IPS-NIHi11 (cell line): ENCODE measurements around the gene PKD1L1.
"Not testable (repeated sequence)": the region's sequence is repeated elsewhere in the genome, so short reads cannot be mapped to it uniquely, and the experiment has no call there.

Experiments used
- DNase-seq: peaks from one replicate; pipeline ENCODE4 v3.0.0; 2012; ENCODE audit warnings: mixed read lengths, low spot score

The PKD1L1 gene

DNA sequence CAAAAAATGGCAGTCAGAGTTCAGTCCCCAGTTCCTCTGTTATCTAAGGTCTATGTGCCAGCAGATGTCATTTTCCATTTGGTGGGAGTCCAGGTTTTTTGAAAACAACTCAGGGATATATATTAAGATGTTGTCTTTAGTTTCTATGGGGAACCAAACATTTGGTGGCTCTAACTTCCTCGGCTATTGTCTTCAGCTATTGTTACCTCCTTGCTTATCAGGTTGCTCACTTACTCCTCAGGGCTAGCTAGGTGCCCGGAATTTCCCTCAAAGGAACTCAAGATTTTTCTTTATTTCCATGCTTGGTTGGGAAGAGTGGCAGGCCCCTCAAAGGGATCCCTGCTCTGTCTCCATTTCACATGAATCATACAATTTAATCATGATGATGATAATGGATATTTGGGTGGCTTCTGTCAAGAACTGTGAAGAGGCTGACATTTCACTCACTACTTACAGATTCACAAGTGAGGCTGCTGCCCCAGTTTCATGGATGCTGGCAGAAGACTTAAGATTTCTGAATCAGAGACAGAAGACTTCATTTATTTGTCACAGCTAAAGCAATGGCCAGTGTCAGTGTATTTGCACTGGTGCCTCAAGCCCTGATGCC is 182.8 kb downstream of the PKD1L1 start:
- DNase-seq = no peak

DNA sequence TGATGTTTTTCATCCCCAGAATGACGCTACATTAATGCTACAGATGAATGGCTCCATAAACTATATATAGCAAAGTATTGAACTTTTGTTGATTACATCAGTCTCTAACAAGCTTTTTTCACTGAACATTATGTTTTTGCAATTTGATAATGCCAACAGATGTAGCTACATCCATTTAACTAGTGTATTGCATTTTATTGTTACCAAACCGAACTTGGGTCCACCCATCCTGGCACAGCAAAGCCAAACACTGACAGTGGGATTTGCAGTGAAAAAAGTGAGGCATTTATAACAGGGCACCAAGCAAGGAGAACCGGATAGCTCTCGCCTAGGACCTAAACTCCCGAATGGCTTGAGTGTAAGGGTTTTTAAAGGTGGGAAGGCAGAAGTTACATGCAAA is 183.5 kb downstream of the PKD1L1 start:
- no peak for DNase-seq

DNA sequence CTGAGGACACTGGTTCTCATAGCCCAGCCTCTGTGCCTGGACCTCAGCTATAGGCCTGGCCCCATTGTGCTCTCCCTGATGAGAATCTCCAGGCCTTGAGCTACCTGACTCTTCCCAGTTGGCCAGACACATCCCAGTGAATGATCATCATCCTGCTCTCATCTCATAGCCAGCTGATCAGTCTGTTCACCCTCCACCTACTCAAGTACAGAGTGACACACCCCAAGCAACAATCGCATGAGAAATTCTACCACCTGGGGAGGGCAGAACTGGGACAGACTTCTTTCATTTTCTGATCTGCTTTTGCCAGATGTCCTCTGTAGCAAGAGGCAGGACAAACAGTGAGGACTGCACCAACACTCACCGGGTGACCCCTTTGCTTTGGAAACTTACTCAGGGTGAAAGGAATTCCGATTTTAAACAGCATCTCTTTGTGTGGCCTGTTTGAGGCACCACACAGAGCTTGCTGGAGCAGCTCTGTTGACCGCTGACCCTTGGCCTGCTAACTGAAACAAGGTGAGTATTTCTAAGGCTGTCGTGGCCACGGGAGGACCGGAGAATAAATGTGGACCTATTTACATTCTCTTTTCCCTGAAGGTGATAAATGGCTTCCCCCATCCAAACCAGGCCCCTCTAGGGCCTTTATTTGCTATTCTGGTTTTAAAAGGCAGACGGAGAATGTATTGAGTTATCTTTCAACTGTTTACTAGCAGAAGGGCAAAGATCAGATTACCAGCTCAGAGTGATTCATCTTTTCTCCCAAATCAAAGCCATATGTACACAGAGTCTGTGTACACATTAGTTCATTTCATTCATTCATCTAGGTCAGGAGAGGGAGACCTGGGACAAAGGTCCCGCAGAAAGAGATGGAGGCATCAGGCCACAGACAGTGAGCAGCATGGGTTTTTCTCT is 184.9 kb downstream of the PKD1L1 start:
- peak; percentile 21 for DNase-seq

DNA sequence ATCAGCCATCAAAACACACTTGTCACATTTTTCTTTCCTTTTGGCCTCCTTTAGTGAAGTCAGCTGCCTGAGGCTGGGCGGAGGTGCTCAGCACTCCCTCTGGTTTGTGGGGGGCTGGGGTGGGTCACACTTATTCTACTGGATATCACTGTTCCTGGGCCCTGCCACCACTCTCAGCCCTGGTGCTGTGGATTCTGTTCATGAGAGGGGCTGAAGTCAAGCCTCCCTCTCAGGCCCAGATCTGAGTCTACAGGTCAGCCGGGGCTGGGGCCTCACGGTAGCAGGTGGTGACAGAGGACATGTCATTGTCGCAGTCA is 185.6 kb downstream of the PKD1L1 start:
- DNase-seq = no peak

DNA sequence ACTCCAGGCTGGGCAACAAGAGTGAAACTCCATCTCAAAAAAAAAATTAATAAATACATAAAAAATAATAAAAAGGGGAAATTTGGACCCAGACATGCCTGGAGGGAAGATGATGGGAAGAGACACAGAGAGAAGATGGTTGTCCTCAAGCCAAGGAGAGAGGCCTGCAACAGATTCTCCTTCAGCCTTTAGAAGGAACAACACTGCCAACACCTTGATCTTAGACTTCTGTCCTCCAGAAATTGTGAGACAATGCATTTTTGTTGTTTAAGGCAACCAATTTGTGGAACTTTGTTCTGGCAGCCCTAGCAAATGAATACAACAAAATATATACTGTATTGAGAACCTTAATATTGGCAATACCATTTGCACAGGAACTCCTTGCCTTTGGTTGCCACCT is 186.1 kb downstream of the PKD1L1 start:
- DNase-seq = no peak

DNA sequence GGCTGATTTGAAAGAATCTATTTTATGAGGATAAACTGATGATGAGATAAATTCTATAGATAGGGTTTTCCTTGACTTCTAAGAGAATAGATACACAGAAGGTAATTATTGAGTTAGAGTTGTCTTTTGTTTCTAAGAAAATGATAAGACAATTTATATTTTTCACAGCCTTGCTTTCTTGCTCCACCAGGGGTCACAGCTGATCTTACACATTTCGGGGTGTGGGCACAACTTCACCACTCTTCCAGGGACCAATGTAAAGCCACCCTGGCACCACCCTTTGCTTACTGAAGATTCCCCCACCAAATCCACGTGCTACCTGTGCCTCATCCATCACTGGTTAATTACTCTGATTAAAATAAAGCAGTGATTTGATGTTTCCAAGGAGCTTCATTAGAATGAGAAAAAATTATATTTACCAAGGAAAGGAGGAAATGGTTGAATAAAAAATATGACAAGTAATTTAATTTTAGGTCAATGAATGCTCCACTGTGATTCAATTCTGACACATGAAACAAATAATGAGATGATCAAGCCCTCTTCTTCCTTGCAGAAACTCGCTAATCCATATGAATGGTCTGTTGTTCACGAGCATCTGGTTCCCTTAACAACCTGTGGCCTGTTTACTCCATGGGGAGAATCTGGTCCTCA is 189.1 kb downstream of the PKD1L1 start:
- no peak for DNase-seq

DNA sequence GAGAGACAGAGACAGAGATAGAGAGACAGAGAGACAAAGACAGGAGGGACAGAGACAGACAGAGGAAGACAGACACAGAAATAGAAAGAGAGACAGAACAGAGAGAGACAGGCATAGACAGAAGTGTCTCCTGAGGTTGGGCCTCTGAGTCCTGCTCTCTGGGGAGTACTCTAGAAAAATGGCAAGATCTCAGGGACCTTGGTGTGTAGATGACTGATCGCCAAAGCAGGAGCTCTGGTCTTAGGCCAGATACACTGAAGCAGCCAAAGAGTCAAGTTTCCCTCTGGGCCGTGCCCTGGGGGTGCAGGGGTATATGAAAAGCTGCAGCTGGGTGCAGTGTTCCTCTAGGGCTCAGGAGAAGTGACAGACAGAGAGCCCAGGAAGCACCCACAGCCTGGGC is 189.7 kb downstream of the PKD1L1 start:
- no peak for DNase-seq

DNA sequence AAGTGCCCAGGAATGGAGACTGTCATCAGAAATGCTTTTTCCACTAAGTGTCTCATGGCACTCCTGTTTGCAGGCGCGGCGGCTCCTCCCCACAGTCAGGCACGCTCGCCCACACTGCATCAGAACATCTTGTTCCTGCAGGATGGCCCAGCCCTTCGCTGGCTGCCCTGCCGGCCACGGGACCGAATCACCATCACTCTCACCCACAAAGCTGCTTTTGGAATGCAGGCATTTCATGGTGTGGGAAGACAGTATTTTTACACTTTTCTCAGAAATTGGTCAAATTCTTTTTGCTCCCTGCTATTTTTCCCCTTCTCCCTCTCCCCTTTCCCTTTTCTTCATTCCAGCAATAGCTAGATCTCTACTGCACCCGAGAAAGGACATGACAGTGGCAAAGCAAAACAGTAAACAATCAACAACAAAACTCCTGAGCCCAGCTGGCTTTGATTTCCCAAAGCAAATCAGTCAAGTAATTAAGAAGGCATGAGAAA is 190.3 kb downstream of the PKD1L1 start:
- no peak for DNase-seq

DNA sequence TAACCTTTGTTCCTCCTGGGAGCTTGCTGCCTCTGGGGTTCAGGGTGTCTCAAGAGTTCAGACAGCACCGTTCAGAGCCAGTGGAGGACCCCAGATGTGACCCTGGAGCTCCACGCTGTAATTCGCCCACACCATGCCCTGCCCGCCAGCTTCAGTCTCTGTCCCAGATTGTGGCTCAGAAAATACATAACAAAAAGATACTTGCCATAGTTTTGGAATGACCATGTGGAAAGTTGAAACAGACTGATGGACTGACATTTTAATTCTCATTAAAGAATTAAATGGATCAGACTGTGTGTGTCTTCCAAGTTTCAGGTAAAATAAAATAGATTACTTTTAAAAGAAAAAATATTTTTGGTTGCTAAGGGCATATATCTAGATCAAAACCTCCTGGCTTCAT is 191.6 kb downstream of the PKD1L1 start:
- DNase-seq = no peak

DNA sequence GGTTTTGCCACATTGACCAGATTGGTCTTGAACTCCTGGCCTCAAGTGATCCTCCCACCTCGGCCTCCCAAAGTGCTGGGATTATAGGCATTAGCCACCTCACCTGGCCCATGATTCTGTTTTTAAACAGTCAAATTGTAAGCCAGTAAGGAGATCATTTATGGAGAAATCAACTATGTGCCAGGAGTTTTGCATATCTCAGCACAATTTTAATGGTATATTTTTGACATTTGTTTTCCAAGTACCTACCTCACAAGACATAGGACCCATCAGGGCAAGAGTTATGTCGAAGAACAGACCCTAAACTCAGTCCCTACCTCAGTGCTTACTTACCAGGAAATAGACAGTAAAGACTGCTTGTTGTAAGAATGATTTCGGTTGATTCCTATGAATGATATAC is 193.0 kb downstream of the PKD1L1 start:
- DNase-seq = no peak

DNA sequence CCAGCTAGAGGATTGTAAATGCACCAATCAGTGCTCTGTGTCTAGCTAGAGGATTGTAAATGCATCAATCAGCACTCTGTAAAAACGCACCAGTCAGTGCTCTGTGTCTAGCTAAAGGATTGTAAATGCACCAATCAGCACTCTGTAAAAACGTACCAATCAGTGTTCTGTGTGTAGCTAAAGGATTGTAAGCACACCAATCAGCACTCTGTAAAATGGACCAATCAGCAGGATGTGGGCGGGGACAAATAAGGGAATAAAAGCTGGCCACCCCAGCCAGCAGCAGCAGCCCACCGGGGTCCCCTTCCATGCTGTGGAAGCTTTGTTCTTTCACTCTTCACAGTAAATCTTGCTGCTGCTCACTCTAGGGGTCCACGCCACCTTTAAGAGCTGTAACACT is 196.5 kb downstream of the PKD1L1 start:
- not testable (repeated sequence) for DNase-seq

DNA sequence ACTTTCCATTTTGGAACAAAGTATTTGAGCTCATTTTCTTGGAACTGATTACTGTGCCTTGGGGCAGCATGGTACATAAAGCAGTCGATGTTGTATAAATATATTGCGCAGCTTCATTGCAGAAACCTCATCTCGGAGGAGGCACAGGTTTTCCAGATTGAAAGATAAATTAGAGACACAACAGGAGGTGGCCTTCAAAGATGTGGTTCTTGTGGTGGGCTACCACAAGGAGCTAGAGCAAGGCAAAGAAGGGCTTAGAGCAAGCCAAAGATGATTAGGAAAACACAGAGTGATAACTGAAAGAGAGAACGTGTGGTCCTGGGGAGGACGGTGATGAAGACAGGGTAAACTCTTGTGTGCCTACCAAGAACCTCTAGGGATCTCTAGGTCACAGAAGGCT is 197.2 kb downstream of the PKD1L1 start:
- DNase-seq = no peak

DNA sequence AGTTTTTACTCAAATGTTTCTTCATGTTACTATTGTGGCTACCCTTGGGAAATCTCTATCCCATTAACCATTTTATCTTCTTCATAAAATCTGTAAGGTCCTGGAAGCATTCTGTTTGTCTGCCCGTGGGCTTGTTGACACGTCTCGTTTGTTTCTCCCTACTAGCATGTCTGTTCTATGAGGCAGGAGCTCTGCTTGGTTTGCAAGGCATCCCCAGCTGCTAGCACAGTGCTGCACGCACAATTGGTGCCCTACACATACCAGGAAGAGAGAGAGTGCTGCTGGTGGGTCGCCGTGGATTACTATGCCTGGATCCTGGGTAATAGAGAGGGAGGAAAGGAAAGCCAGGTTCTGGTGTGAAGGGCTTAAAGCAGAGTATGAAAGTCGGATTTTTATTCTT is 200.2 kb downstream of the PKD1L1 start:
- DNase-seq = no peak

DNA sequence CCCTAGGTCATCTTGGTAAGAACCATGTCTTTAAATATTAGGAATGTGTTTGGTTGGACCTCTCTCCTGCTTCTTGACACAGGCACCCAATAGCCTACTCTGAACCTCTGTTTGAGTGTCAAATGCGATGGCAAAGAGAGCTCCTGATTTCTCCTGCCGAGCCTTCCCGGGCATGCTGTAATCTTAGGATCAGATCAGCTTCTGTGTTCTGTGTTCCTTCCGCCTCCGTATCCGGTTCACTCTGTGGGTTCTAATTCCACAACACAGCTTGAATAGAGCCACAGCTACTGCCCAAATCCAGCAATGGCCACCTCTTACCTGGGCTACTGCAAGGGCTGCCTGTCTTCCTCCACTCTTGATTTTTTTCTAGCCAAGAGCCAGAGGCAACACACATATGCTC is 201.1 kb downstream of the PKD1L1 start:
- no peak for DNase-seq

DNA sequence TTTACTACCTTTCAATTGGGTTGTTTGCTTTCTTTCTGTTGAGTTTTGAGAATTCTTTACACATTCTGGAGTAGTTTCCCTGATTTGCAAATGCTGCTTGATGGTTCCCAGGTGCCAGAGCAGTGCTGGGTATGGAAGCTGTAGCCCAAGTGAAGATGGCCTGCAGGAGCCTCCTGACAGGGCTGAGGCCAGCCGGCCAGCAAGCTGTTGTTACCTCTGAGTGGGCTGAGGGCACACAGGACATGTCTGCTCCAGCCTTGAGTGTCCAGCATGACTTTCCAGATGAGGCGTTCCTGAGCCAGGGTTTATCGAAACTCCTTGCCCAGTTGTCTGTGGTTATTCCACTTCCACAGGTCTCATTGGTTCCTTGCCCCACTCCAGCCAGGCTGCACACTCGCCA is 201.8 kb downstream of the PKD1L1 start:
- no peak for DNase-seq

DNA sequence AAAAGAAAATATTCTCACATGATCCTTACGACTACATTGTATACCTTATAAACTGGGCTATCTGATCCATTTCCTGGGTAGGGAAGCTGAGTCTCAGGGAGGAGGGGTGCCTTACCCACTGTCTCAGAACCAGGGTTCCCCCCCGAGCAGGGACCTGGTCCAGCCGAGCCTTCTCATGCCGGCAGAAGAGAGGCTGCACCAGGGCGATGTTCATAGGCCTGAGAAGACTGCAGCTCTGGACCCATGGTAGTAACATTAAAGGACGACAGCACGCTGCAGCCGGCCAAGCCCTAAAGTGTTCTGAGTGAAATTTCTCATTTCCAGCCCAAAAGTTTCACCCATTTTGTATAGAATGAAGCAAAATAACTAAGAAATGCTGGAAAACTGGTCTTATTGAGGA is 203.4 kb downstream of the PKD1L1 start:
- DNase-seq = no peak

DNA sequence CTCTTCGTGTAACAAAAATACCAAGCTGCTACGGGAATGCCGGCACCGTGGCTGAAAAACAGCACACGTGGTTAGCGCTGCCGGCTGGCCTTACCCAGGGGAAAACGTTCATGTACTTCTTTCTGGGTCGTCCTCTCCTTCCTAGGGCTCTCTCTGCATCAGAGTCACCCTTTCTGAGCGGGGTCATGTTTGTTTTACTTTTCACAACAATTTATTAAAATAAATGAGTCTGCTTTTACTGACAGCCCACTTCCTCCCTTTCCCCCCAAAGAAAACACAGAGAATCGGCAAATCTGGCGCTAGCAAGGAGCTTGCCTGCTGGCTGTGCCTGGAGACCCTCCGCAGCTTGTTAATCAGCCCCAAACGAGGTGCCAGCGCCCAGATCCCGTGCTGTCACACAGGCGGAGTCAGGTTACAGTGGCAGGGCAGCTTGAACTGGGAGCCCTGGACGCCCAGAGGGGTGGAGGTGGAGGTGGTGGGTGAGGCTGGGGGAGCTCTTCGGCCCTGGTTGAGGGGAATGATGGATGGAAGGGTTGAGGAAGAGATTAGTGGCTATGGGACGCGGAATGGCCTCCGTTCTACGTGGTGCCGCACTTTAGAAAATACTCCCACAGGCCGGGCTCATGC is 204.2 kb downstream of the PKD1L1 start:
- no peak for DNase-seq

DNA sequence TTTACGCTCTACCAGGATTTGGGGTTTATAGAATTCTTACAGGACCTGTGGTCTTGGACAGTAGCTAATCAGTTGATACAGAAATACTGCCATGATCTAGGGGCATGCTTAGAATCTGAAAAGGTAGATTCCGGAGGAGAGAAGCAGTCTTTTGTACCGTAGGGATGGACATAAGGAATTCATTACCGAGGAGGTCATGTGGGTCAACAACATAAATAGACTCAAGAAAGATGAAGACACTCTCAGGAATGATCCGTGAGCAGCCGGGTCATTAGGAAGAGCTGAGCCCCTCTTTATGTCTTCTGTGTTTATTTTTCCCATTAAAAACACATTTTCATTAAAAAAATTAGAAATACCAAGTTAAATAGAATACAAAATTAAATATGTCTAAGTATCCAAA is 206.3 kb downstream of the PKD1L1 start:
- DNase-seq = no peak

DNA sequence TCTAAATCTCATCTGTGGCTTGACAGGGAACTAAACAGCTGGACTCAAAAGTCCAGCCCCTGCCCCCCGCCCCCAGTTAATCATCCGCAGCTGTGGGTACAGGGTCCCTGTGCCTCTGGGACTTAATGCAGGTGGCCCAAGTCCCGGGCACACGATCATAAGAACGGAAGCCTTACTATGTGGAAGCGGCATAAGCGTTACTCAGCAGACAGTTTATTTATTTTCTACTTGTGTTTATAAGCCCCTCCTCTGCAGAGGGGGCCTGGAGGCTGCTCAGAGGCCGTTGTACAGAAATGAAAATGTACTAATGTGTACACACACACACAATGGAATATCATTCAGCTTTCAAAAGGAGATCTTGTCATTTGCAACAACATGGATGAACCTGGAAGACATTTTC is 208.4 kb downstream of the PKD1L1 start:
- no peak for DNase-seq

DNA sequence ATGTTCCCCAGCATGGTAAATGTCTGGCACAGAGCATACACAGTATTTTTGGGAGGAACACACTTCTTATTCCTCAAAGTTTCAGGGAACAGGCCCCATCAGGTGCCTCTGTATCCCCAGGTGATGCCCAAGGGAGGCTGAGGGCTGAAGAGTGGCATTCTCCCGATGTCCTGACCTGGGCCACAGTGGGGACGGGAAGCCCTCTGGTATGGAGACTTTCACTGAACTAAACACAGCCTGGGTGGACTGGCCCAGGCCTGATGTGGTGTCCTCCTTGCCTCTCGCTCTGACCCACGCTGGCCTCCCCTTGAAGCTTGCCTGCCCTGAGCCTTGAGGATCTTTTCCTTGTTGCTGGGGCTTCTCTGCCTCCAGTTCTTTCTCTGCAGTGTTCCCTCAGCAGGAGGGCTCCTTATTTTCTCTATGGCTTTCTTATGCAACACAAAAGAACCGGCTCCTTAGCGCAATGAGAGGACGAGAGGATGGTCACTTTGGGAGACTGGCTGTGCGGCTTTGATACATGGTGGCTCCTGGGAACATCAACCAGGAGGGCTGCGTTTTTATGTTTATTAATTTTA is 208.9 kb downstream of the PKD1L1 start:
- no peak for DNase-seq

DNA sequence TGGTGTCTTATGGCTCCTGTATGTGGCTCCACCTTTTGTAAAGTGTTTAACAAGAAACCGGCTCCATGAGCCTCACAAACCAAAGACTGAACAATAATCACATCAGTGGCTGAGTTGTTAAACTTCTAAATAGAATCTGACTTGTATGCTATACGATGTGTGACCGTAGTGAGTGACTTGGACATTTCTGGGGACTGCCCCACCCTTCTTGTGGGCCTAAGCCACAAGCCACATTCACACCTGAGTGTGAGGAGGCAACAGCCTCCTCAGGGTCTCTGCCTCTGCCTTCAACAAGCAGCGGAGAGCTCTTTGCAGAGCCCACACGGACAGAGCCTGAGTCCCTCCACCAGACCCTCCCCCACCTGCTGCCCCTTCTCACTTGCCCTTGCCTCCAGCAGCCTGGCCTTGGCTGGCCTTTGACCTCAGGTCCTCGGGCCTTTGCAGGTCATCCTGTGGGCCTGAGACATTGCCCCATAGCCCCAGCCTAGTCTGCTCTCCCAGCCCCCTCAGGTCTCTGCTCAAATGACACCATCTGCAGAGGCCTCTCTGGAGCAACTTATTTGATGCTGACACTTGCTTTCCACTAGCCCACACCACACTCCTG is 209.6 kb downstream of the PKD1L1 start:
- DNase-seq = no peak

DNA sequence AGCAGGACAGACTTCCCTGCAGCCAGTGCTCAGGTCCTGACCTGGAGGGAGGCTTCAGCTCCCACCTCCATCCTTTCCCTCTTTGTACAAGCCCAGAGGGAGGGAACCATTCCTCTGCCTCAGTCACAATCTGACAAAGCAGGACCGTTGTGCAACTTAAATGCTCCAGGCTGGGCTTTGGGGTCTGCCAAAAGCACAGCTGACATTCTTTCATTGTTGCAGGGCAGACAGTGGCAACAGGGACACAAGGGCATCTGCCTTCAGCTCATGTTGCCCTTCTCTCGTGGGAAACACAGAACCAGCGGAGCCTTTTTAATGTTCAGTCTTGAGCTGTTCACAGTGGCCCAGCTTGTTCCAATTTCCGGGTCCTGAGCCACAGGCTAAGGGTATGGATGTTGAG is 210.7 kb downstream of the PKD1L1 start:
- DNase-seq = no peak
